MM.1S (cell line): ENCODE data around the gene GPC3.

Experiments
- DNase-seq: peaks from one replicate; pipeline ENCODE4 v3.0.0-alpha.2; 2015
- H2AFZ ChIP-seq: fragments of 300-600 bp; sonication (generic); 2 replicates; pipeline ENCODE4 v1.6.0; 2016; ENCODE audit warnings: antibody characterized with exemption, low read length
- H3F3A ChIP-seq: fragments of 300-600 bp; sonication (generic); 2 replicates; pipeline ENCODE4 v1.6.1; 2016; ENCODE audit warnings: mild to moderate bottlenecking, antibody characterized with exemption, low read length, moderate library complexity, mixed read lengths; ENCODE audit not compliant: insufficient read depth
- H3K27ac ChIP-seq: fragments of 300-600 bp; sonication (generic); 2 replicates; pipeline ENCODE4 v1.5.1; 2016; ENCODE audit warnings: mild to moderate bottlenecking, low read length
- H3K27me3 ChIP-seq: fragments of 300-600 bp; sonication (generic); replicated peaks from 2 replicates; pipeline ENCODE4 v1.6.0; 2016; ENCODE audit warnings: low read length; ENCODE audit not compliant: insufficient read depth
- H3K36me3 ChIP-seq: fragments of 300-600 bp; sonication (generic); replicated peaks from 2 replicates; pipeline ENCODE4 v1.6.1; 2016; ENCODE audit warnings: mild to moderate bottlenecking, low read length, mixed read lengths; ENCODE audit not compliant: insufficient read depth
- H3K4me1 ChIP-seq: fragments of 300-600 bp; sonication (generic); 2 replicates; pipeline ENCODE4 v1.6.1; 2016; ENCODE audit warnings: low read length, mixed read lengths
- H3K4me2 ChIP-seq: fragments of 300-600 bp; sonication (generic); 2 replicates; pipeline ENCODE4 v1.6.0; 2016; ENCODE audit warnings: low read depth, low read length
- H3K4me3 ChIP-seq: fragments of 300-600 bp; sonication (generic); 2 replicates; pipeline ENCODE4 v1.5.1; 2016; ENCODE audit warnings: low read length, mixed read lengths
- H3K79me2 ChIP-seq: fragments of 300-600 bp; sonication (generic); 2 replicates; pipeline ENCODE4 v1.6.1; 2016; ENCODE audit warnings: mixed run types, low read length, mixed read lengths
- H3K9ac ChIP-seq: fragments of 300-600 bp; sonication (generic); 2 replicates; pipeline ENCODE4 v1.6.1; 2016; ENCODE audit warnings: low read length, mixed read lengths
- H3K9me2 ChIP-seq: fragments of 300-600 bp; sonication (generic); replicated peaks from 2 replicates; pipeline ENCODE4 v1.6.1; 2016; ENCODE audit warnings: mild to moderate bottlenecking, low read length, mixed read lengths; ENCODE audit not compliant: insufficient read depth
- H3K9me3 ChIP-seq: fragments of 300-600 bp; sonication (generic); replicated peaks from 2 replicates; pipeline ENCODE4 v1.6.1; 2016; ENCODE audit warnings: mild to moderate bottlenecking, low read length, mixed read lengths; ENCODE audit not compliant: insufficient read depth
- H4K20me1 ChIP-seq: fragments of 300-600 bp; sonication (generic); 2 replicates; pipeline ENCODE4 v1.6.1; 2016; ENCODE audit warnings: mild to moderate bottlenecking, low read length, moderate library complexity, mixed read lengths; ENCODE audit not compliant: insufficient read depth
- CTCF ChIP-seq: fragments of 300-600 bp; sonication (generic); IDR thresholded peaks from 2 replicates; pipeline ENCODE4 v1.5.1; 2016; ENCODE audit warnings: antibody characterized with exemption, low read length, mixed read lengths
- EZH2 ChIP-seq: fragments of 300-600 bp; sonication (generic); optimal IDR thresholded peaks from 2 replicates; pipeline ENCODE3; 2017; ENCODE audit warnings: low read depth, mild to moderate bottlenecking, antibody characterized with exemption, low read length, mixed read lengths
- EZH2phosphoT487 ChIP-seq: fragments of 300-600 bp; sonication (generic); IDR thresholded peaks from 2 replicates; pipeline ENCODE4 v1.6.1; 2018; ENCODE audit warnings: antibody characterized with exemption, low read length

Gene GPC3

GRCh38 chrX:133639726-133640125 is 345.7 kb downstream of the GPC3 start:
- Histone ChIP-seq H3K27ac (no peak overlapping the region), H3K4me3 (no peak overlapping the region), H3K9me3 (no peaks in the 10 kb centered on the region), H3K4me2 (no peak overlapping the region), H3K4me1 (no peaks in the 10 kb centered on the region), H4K20me1 (no peaks in the 10 kb centered on the region), H3K27me3 (no peaks in the 10 kb centered on the region), H3K36me3 (no peaks in the 10 kb centered on the region), H3F3A (no peaks in the 10 kb centered on the region), H2AFZ (no peak overlapping the region), H3K9ac (no peak overlapping the region), H3K9me2 (no peaks in the 10 kb centered on the region), H3K79me2 (no peaks in the 10 kb centered on the region)
- no peak for DNase-seq
- TF ChIP-seq EZH2phosphoT487 = no peak
- TF ChIP-seq CTCF = no peak
- no peak for TF ChIP-seq EZH2

- H3K9ac ChIP-seq = no peak overlapping the region
- H3K27me3 ChIP-seq = no peaks in the 10 kb centered on the region
- no peaks in the 10 kb centered on the region for H4K20me1 ChIP-seq
- H3K79me2 ChIP-seq = no peaks in the 10 kb centered on the region
- H3K9me2 ChIP-seq = no peaks in the 10 kb centered on the region
- no peak overlapping the region for H2AFZ ChIP-seq
- H3K4me1 ChIP-seq = no peaks in the 10 kb centered on the region
- H3K9me3 ChIP-seq = no peaks in the 10 kb centered on the region
- H3K27ac ChIP-seq = no peak overlapping the region
- H3K36me3 ChIP-seq = no peaks in the 10 kb centered on the region
- DNase-seq = no peak
- no peak for TF ChIP-seq EZH2phosphoT487
- no peak for TF ChIP-seq CTCF
- no peak for TF ChIP-seq EZH2
- no peaks in the 10 kb centered on the region for H3F3A ChIP-seq
- H3K4me2 ChIP-seq = no peak overlapping the region
- H3K4me3 ChIP-seq = no peak overlapping the region
Observed at GRCh38 chrX:133638285-133638684, 347.1 kb downstream of the GPC3 start.

- H3K4me1 ChIP-seq = no peaks in the 10 kb centered on the region
- H3F3A ChIP-seq = no peaks in the 10 kb centered on the region
- H3K9ac ChIP-seq = no peak overlapping the region
- H2AFZ ChIP-seq = no peak overlapping the region
- no peaks in the 10 kb centered on the region for H3K27me3 ChIP-seq
- H3K4me3 ChIP-seq = no peak overlapping the region
- H3K4me2 ChIP-seq = no peak overlapping the region
- H3K36me3 ChIP-seq = no peaks in the 10 kb centered on the region
- H3K27ac ChIP-seq = no peak overlapping the region
- TF ChIP-seq CTCF (no peak), EZH2 (no peak), EZH2phosphoT487 (no peak)
- no peaks in the 10 kb centered on the region for H4K20me1 ChIP-seq
- no peaks in the 10 kb centered on the region for H3K9me3 ChIP-seq
- no peak for DNase-seq
- H3K9me2 ChIP-seq = no peaks in the 10 kb centered on the region
- no peaks in the 10 kb centered on the region for H3K79me2 ChIP-seq
Observed at GRCh38 chrX:133637765-133638164, 347.6 kb downstream of the GPC3 start.

GRCh38 chrX:133636009-133636408 is 349.4 kb downstream of the GPC3 start:
- H3F3A ChIP-seq = no peaks in the 10 kb centered on the region
- no peaks in the 10 kb centered on the region for H3K36me3 ChIP-seq
- TF ChIP-seq CTCF (no peak), EZH2 (no peak), EZH2phosphoT487 (no peak)
- no peaks in the 10 kb centered on the region for H4K20me1 ChIP-seq
- no peaks in the 10 kb centered on the region for H3K9me3 ChIP-seq
- DNase-seq = no peak
- no peak overlapping the region for H3K4me3 ChIP-seq
- no peaks in the 10 kb centered on the region for H3K9me2 ChIP-seq
- no peak overlapping the region for H3K4me2 ChIP-seq
- no peak overlapping the region for H3K9ac ChIP-seq
- H2AFZ ChIP-seq = no peak overlapping the region
- no peaks in the 10 kb centered on the region for H3K27me3 ChIP-seq
- H3K4me1 ChIP-seq = no peaks in the 10 kb centered on the region
- H3K79me2 ChIP-seq = no peaks in the 10 kb centered on the region
- H3K27ac ChIP-seq = no peak overlapping the region
